ENCODE results near the gene POLR3GL. TPM values are rescaled to one million over a fixed set of nuclear protein-coding genes. Genes with fewer than 3 reads are reported as not detected.
A peak's percentile ranks its signal among the peaks of the same experiment; 100 is the strongest.

Gene POLR3GL
- total RNA-seq, 1 experiment from 2014 or later: 9.0 TPM

DNA sequence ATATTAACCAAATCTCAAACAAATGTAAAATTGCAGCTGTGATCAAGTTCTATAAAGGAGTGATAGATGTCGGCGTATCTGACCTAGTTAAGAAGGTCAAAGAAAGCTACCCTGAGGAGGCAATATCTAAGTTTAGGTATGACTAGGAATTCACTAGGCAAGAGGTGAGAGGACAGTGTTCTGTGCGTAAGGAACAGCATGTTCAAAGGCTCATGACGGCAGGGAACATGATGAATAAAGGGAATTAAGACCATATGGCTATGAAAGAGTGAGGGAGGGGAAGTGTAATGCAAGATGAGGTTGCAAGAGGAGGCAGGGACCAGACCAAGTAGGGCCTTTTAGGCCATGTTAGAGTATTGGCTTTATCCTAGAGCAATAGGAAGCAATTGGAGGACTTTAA is 15.3 kb upstream of the POLR3GL start:
- DNase-seq (ENCODE audit: low read depth): no peak

DNA sequence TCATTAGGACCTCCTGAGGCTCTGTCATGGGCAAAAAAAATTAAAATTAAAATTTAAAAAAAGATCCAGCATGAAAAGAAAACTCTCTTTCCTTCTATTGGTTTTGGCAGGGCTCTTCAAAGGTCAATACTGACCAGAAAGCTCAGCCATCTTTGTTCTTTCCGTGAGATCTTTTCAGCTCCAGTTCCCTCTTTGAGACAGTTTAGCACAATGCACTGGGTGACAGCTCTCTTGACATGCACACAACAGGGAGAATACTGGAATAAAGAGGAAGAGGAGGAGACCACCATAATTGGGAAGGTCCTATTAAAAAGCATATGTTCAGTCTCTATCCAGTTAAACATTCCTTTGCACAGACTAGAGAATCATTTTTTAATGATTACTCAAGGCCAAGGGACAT is 13.0 kb upstream of the POLR3GL start:
- DNase-seq (ENCODE audit: low read depth): no peak

DNA sequence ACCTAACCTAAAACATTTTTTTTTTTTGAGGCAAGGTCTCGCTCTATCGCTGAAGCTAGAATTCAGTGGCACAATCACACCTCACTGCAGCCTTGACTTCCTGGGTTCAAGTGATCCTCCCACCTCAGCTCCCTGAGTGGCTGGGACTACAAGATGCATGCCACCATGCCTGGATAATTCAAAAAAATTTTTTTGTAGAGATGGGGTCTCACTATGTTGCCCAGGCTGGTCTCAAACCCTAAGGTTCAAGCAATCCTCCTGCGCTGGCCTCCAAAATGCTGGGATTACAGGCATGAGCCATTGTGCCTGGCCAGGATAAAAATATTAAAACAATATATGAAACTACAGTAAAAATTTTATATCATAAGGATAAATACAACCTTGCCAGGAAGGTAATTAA is 11.6 kb upstream of the POLR3GL start:
- no peak for DNase-seq (ENCODE audit: low read depth)

DNA sequence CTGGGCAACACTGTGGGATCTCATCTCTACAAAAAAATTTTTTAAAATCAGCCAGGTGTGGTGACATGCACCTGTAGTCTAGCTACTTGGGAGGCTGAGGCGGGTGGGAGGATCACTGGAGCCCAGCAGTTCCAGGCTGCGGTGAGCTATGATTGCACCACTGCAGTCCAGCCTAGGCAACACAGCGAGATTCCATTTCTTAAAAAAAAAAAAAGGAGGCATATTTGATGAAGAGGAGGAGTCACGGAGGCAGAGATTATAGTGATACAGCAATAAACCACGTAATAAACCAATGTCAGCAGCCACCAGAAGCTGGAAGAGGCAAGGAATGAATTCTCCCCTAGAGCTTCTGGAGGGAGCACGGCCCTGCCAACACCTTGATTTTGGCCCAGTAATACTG is 10.6 kb upstream of the POLR3GL start:
- no peak for DNase-seq (ENCODE audit: low read depth)

DNA sequence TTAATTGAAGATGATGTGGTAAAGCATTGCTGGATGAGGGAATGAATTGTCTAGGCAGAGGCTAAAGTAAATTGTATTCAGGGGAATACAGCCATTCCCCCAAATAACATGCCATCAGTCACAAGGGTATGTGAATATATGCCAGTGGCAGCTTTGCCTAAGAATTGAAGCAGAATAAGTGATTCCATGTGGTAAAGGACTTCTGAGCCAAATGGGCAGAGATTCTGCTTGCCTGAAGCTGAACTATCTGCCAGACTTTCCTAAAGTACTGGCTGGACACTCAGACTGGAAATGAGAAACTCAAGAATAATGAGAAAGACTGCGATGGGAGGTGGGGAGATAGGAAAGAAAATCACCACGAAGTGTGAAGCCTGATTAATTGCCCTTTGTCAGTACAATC is 9.1 kb upstream of the POLR3GL start:
- no peak for DNase-seq (ENCODE audit: low read depth)

DNA sequence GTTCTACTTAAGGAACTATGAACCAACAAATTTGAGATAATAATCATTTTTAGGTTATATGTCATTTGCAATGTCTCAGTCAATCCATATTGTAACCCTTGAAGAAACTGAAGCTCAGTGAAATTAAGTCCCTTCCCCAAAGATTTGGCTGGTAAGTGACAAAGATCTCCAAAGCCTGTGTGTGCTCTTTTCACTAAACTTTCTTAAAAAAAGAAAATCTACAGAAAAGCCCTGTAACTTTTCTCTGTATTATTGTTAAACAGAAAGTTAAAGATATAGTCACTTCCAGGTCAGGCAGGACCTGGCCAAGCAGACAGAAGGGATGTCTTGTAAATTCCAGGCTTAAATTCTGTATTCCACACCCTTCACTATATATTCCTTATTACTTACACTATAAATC is 8.1 kb upstream of the POLR3GL start:
- no peak for DNase-seq (ENCODE audit: low read depth)

DNA sequence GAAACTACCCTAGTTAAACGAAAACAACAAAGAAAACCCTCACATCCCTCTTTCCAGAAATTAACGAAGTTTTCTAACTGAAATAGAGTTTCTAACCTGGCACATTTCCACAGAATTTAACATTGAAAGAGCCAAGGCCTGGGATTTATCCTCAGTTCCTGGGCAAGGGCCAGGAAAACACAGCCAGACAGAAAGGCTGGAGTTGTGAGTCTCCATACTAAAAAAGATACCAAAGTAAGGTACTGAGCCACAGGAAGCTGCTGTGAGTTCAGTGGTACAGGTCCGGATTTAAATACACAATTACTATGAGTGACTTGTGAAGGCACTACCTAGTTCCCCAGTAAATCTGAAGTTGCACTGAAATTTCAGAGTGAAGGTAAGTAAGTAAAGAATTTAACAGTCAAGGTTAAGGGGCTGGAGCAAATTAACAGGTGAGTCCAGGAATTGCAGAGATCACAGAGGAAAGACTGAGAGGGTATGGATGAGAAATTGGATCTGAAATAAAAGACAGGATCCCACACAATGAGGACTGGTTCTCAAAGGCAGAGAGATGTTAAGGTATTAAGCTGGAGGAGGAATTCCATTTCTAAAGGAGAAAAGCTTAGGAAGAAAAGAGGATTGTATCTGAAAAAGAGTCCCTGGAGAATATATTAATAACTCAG is 7.6 kb upstream of the POLR3GL start:
- DNase-seq (ENCODE audit: low read depth): peak; percentile 13

DNA sequence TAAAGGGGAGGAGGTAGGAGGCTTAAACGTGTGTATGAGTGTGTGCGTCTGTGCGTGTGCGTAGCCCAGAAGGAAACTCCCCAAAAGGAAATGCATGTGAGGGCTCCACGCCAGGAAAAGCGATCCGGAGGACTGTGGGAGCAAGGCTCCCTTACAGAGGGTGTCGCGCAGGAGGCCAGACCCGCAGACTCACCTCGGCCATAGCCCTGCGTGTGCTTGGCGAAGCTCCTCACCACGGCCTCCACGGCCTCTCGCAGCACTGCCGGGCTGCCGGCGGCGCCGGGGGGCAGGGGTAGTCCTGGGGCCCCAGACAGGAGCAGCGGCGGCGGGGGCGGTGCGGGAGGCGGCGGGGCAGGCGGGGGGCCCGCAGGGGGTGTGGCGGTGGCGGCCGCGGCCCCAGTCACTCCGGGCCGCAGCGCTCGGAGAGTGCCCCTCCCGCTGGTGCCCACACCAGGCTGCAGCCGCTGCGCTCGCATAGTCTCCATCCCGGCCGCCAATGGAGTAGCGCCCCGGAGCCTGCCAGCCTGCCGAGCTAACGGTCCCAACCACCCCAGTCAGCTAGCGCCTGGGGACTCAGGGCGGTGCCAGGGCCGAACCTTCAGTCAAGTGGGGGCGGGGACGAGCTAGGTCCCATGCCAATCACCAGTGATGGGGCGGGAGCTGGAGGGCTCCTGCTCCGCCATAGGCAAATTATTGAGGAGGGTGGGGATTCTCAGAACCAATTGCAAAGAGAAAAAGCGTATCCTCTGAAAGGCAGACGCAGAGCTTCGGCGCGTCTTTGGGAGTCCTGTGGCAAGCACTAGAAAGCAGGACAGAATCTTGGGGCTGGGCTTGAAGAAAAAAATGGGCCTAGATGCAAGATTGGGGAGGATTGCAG is 6.8 kb upstream of the POLR3GL start, which contains the start of gene LIX1L:
LIX1L (minus strand) TSS at position 575 of the 877 bp plus-strand sequence; CDS start at position 485, 90 bp downstream.
- peak; percentile 99 for DNase-seq (ENCODE audit: low read depth)

DNA sequence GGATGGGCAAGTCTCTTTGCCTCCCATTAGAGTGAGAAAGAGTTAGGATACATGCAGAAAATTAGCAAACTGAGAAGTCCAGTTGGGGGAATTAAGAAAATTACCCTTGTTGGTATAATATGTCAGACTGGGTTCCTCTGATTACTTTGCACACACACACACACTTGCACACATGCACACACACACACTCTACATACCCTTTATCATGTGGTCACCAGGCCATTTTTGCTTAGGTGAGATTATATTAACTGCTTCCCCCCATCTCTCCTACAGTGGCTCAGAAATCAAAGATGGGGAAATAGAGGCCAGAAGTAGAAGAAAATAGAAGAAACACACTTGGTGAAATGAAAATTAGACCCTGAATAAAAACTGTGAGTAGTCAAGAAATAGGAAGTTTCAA is 5.8 kb upstream of the POLR3GL start:
- DNase-seq (ENCODE audit: low read depth): no peak

DNA sequence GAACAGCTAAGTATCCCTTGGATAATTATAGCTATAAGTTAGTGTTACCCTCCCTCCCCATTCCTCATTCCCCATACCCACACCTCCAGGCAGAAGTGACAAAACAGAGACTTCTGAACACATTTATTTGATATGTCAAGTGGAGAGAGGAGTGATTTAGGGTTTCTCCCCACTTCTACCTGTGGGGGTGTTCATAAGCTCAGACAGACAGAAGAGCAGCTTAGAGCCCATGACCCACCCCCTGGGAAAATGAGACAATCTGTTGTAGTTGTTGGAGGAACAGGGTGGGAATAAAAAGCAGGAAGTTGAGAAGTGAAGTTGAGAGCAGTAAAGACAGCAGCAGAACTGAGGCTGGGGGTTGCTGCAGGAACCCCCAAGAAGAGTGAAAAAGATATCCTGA is 5.2 kb upstream of the POLR3GL start:
- no peak for DNase-seq (ENCODE audit: low read depth)

DNA sequence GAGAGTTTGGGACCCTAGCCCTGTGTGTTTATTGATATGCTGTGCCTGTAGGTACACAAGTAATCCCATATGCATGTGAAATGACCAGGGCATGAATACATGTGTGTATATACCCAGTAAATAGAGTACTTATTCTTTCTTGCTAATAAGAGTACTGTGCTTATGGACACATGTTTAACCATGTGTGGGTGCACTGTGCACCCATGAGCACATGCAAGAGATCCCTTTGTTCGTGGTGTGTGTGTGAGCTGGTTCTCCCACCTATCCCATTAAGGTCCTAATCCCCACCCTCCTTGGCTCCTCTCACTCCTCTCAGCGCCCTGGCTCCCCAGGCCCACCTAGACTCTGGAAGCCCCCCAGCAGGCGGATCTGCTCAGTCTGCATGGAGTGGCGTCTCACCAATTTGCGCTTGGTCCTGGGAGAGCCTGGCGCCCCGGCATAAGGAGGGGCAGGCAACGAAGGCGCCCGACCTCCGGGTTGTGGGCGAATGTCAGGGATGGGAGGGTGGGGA is 4.5 kb upstream of the POLR3GL start:
- no peak for DNase-seq (ENCODE audit: low read depth)

DNA sequence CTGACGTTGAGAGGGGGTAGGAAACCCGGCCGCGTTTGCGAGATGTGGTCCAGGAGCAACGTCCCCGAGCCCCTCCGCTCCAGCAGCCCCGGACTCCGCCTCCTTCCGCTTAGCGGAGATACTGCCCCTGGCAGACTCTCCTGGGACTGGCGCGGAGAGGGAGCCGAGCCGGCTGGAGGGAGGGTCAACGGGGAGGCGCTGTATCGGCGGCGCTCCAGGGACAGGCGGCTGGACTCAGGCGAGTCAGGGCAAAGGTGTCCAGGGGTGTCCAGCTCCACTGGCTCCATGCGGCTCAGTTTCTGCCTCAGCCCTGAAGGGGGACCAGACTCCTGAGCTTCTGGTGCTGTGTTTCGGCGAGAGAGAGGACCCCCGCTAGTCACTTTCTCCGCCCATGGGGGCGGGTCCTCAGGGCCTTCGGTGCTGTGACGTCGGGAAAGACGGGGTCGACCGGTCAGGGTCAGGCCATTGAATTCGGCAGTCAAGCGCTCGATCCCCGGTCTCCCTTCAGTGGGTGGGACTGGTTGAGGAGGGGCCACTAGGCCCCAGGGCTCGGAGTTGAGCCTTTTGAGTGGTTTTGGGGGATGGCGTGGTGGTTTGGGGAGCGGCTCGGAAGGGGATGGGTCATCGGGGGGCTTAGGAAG is 3.9 kb upstream of the POLR3GL start:
- DNase-seq (ENCODE audit: low read depth): peak; percentile 70

DNA sequence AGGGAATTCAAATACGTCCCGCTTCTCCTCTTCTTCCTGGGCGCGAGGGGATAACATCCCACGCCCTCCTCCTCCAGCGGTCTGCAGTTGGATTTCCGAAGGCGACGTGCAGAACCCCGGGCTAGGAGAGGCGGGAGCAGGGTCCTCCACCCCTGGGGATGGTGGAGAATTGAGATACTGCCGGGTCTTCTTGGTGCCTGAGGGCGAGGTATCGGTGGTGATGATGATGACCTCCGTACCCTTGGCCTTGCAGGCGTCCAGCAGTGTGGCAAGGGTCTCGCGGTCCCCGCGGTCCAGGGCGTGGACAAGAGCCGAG is 3.4 kb upstream of the POLR3GL start:
- no peak for DNase-seq (ENCODE audit: low read depth)

DNA sequence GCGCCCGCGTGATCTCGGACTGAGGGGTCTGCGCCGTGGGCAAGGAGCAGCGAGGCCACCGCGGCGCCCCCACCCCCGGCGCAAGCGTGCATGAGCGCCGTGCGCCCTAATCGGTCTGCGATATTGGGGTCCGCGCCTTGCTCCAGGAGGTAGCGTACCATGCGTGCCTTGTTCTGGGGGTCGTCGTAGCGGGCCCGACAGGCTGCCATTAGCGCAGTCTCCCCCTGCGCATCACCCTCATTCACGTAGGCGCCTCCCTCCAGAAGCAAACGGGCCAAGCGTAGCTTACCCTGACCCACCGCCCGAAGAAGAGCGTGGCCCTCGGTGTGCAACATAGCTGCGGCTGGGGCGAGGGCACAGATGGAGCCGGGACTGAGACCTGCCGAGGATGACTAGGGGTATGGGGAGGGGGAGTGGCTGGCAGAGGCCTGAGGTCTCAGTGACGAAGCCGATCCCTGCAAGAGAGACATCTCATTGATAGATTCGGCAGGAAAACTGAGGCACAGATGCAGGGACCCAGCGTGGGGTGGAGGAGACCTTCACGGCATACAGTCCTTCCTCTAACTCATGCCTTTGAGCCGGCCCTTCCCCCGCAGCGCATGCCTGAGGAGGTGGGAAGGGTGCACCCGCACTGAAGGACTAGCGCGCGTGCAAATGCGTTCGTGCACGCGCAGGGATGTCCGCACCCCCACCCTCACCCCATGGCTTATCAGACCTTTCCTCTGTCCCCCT is 2.9 kb upstream of the POLR3GL start:
- peak; percentile 44 for DNase-seq (ENCODE audit: low read depth)

DNA sequence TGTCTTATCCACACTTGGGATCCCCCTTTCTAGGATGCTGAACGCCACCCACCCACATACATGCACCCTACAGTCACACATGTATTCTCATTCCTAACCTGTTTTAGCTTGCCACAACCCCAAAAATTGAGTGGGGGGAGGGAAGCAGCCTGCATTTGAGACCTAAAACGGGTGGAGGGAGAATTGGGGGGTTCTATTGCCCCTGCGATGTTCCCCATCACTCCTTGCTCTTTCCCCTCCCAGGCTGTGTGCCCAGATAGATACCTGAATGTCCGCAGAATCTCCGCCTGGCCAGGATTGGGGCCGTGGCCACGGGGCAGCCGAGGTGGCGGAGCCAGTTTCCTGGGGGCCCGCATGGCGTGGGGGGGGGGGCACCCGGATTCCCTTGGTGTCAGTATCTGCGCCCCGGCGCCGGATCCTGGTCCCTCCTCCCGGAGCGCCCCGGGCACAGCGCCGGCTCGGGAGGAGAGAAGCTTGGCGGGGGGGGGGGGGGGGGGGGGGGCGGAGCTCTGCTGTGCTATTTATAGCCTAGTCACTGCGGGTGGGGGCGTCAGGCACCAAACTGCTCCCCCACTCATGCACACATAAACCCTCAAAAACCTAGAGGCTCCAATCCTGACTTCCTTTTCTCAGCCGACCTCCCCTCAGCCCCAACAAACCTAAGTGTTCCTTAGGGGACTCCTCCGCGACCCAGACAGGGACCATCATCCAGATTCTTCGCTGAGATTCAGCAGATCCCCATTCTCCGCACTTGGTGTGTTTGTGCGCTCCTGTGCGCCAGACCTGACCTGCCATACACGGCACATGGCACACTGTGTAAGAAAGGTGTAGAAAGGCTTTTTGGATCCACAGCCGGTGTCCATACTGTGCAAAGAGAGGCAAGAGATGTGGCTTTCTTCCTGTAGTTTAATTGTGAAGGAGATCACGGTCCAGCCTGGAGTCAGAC is 2.1 kb upstream of the POLR3GL start:
- peak; percentile 19 for DNase-seq (ENCODE audit: low read depth)

DNA sequence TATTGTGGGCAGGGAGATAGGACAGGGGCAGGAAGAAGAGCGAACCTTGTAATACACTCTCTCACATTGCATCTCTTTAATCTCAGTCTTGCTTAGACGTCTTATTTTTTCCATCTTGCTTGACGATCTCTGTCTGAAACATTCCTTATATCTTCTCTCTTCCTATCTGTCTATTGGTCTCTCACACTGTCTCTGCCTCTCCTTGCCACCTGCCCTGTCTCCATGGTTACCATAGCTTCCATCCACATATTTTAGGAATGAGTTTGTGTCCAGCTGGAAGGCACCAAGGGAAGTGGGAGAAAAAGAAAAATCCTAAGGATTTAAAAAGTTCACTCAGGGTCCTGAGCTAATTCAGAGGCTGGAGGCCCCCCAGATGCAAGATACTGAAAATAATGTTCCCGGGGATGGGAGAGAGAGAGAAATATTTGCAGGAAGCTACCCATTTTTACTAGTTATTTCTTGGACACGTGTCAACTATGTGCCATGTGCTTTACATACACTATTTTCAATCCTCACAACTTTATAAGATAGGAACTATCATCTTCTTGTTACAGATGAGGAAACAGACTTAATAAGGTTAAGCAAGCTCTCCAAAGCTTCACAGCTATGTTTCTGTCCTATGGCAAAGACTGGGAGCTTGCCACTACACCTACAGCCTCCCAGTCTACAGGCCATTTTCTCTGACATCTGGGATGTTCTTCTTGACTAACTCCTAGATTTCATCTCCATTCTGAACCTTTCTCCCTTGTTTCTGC is 1.0 kb upstream of the POLR3GL start:
- peak; percentile 60 for DNase-seq (ENCODE audit: low read depth)

DNA sequence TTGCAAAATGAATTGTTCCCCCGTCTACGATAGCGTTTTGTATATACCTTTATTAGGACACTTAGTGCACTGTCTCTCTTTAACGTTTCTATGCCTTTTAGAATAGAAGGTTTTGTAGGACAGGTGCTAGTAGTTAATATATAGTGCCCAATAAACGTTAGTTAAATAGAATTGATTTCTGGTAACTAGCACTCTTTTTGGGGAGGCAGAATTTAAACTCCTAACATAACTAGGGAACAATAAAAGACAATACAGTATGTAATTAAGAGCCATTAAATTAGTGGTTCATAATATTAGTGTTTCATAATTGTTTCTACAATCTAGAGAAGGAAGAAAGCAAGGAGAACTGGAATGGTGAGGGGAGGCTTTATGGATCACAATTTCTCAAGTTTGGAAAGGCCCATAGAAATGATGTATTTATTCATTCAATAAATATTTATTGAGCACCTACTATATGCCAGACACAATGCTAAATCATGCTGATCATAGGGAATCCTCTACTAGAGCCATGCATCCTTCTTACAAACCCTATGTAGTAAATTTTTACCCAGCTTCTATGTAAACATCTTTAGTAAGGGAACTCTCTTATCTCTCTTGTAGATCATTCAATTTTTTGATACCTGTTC is 742 bp downstream of the POLR3GL start:
- no peak for DNase-seq (ENCODE audit: low read depth)

DNA sequence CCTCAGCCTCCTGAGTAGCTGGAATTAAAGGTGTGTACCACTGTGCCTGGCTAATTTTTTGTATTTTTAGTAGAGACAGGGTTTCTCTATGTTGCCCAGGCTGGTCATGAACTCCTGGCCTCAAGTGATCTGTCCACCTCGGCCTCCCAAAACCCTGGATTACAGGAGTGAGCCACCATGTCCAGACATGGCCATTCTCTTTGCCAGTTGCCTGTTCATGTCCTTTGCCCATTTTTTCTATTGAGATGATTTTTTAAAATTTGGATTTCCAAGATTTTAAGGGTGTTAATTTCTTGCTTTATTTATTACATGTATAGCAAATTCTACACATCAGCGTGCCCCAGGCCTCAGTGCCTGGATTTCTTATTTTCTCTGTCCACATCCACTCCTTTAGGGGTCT is 2.8 kb downstream of the POLR3GL start:
- no peak for DNase-seq (ENCODE audit: low read depth)

DNA sequence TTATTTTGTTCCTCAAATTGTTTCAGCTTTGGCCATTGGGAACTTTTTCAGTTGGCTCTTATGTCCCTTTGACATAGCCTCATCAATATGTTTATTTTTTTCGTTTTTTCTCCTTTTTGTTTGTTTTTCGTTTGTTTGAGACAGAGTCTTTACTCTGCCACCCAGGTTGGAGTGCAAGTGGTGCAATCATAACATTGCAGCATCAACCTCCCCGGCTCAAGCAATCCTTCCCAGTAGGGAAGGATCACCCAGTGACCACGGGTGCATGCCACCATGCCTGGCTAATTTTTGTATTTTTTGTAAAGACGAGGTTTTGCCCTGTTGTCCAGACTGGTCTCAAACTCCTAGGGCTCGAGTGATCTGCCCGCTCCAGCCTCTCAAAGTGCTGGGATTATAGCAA is 8.1 kb downstream of the POLR3GL start:
- DNase-seq (ENCODE audit: low read depth): no peak

DNA sequence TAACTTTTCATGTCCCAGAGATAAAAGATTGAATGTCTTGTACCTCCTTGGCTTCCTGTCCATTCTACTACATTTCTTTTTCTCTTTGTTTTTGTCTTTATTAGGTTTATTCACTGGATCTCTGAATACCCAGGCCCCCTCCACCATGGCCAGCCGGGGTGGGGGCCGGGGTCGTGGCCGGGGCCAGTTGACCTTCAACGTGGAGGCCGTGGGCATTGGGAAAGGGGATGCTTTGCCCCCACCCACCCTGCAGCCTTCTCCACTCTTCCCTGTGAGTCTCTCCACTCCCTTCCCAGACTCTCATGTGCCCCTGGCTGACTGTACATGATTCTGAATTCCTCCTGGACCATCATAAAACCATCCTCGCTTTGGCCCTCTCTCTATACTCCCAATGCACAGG is 10.2 kb downstream of the POLR3GL start:
- no peak for DNase-seq (ENCODE audit: low read depth)

All from Daoy (cell line).